GM12891 (cell line): ENCODE measurements around the gene PSMD11.

ENCODE experiments used
- POLR2A ChIP-seq: IDR thresholded peaks from 2 replicates; pipeline ENCODE4 v1.6.1; 2011; ENCODE audit warnings: low read depth, low read length, control low read depth
- POLR2AphosphoS5 ChIP-seq: IDR thresholded peaks from 2 replicates; pipeline ENCODE4 v1.6.1; 2011; ENCODE audit warnings: low read depth, low read length, control low read depth
- SPI1 ChIP-seq: IDR thresholded peaks from 2 replicates; pipeline ENCODE4 v1.6.1; 2011; ENCODE audit warnings: low read depth, low read length, control low read depth
- TAF1 ChIP-seq: IDR thresholded peaks from 2 replicates; pipeline ENCODE4 v1.6.1; 2011; ENCODE audit warnings: low read depth, low read length, control low read depth

DNA sequence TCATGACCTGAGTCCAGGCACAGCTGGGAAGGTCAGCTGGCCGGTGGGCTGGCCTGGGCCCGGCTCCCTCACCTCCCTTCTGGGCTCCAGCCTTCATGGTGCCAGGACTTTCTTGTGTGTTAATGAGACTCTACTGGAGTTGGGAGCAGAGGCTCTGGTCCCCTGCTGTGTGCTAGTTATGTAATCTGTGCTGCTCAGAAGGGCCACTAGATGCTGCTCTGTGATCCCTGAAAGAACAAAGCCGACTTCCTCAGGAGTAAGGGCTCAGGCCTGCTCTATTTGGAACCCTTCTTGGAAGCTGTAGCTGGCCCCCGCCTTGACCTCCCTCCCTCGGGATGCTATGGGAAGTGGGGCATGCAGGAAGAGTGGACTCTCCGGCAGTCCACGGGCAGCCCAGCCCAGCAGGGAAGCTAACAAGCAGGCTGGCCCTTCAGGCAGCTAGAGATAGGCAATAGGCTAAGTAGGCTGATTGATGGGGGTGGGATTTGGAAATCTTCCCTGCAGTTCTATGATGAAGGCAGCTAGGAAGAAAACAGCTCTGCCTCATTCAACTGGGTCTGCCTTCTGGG is 39.2 kb downstream of the PSMD11 start:
- TF ChIP-seq POLR2A = no peak
- no peak for TF ChIP-seq POLR2AphosphoS5
- peak; percentile 33; the same call in 1 of the 2 replicates for TF ChIP-seq SPI1
- no peak for TF ChIP-seq TAF1
